ENCODE measurements around the gene TESK2.

The TESK2 gene

GRCh38 chr1:45421935-45422334 is 69.0 kb downstream of the TESK2 start:
- no peak for TF ChIP-seq CTCF (IDR thresholded peaks at IDR 0.05; ENCODE audit: extremely low read depth, insufficient read depth, missing control alignments)
- DNase-seq (ENCODE audit: low spot score), result no peak
- in situ Hi-C loops (cut with MboI; ENCODE audit: low pct_unique_long_range_greater_than_20kb, low sequenced_read_pairs, unreplicated experiment), result no loop called here

GRCh38 chr1:45414746-45415145 is 76.2 kb downstream of the TESK2 start:
- DNase-seq (ENCODE audit: low spot score), result no peak
- in situ Hi-C loops (cut with MboI; ENCODE audit: low pct_unique_long_range_greater_than_20kb, low sequenced_read_pairs, unreplicated experiment), result no loop called here
- TF ChIP-seq CTCF (IDR thresholded peaks at IDR 0.05; ENCODE audit: extremely low read depth, insufficient read depth, missing control alignments), result no peak

- DNase-seq (ENCODE audit: low spot score), result no peak
- peak; percentile 25 for TF ChIP-seq CTCF (IDR thresholded peaks at IDR 0.05; ENCODE audit: extremely low read depth, insufficient read depth, missing control alignments)
- in situ Hi-C loops (cut with MboI; ENCODE audit: low pct_unique_long_range_greater_than_20kb, low sequenced_read_pairs, unreplicated experiment), result no loop called here
Observed at GRCh38 chr1:45412899-45413298, 78.1 kb downstream of the TESK2 start.

GRCh38 chr1:45411510-45411899 is 79.5 kb downstream of the TESK2 start:
- DNase-seq (ENCODE audit: low spot score), result no peak
- in situ Hi-C loops (cut with MboI; ENCODE audit: low pct_unique_long_range_greater_than_20kb, low sequenced_read_pairs, unreplicated experiment), result no loop called here
- TF ChIP-seq CTCF (IDR thresholded peaks at IDR 0.05; ENCODE audit: extremely low read depth, insufficient read depth, missing control alignments), result no peak

GRCh38 chr1:45410850-45411509 is 80.0 kb downstream of the TESK2 start:
- in situ Hi-C loops (cut with MboI; ENCODE audit: low pct_unique_long_range_greater_than_20kb, low sequenced_read_pairs, unreplicated experiment), result no loop called here
- no peak for TF ChIP-seq CTCF (IDR thresholded peaks at IDR 0.05; ENCODE audit: extremely low read depth, insufficient read depth, missing control alignments)
- DNase-seq (ENCODE audit: low spot score), result no peak

- TF ChIP-seq CTCF (IDR thresholded peaks at IDR 0.05; ENCODE audit: extremely low read depth, insufficient read depth, missing control alignments), result no peak
- in situ Hi-C loops (cut with MboI; ENCODE audit: low pct_unique_long_range_greater_than_20kb, low sequenced_read_pairs, unreplicated experiment), result no loop called here
- DNase-seq (ENCODE audit: low spot score), result no peak
Observed at GRCh38 chr1:45409276-45409675, 81.7 kb downstream of the TESK2 start.
